Measurements from ENCODE around the gene NET1. TPM values are rescaled to one million over a fixed set of nuclear protein-coding genes. Genes with fewer than 3 reads are reported as not detected.
A peak's percentile ranks its signal among the peaks of the same experiment; 100 is the strongest.

The NET1 gene
- total and polyA plus RNA-seq, 2 experiments from 2014 or later = 62.5 to 96.4 TPM

GRCh38 chr10:5502571-5503476 lies 90.5 kb downstream of the NET1 start:
- Histone ChIP-seq H3K4me2 (no peak overlapping the region), H3K79me2 (no peaks in the 10 kb centered on the region), H3K9me2 (replicated peaks; ENCODE audit: insufficient read depth) (no peaks in the 10 kb centered on the region), H3K4me3 (no peak overlapping the region), H4K20me1 (ENCODE audit: insufficient read depth, poor library complexity, severe bottlenecking) (no peaks in the 10 kb centered on the region), H3K9me3 (ENCODE audit: low read depth) (no peaks in the 10 kb centered on the region), H3K4me1 (ENCODE audit: insufficient read depth) (peaks cover 5% of the 10 kb centered on the region), H3K27me3 (no peaks in the 10 kb centered on the region), H2AFZ (no peak overlapping the region), H3K27ac (no peak overlapping the region), H3K36me3 (replicated peaks; ENCODE audit: insufficient read depth, low read depth) (no peaks in the 10 kb centered on the region)
- 93% methylated on average over 14 of the region's 14 CpGs for WGBS (ENCODE audit: low lambda C conversion rate, missing lambda C conversion rate)
- no peak for DNase-seq (ENCODE audit: low spot score)
- no peak for TF ChIP-seq EZH2 (IDR thresholded peaks at IDR 0.05; ENCODE audit: borderline replicate concordance)
- no peak for TF ChIP-seq CTCF (IDR thresholded peaks at IDR 0.05; ENCODE audit: poor library complexity)
- TF ChIP-seq EZH2phosphoT487 (IDR thresholded peaks at IDR 0.05; ENCODE audit: low read depth, severe bottlenecking, unreplicated experiment) = no peak

- H3K9me2 ChIP-seq (replicated peaks; ENCODE audit: insufficient read depth) = no peaks in the 10 kb centered on the region
- H3K27me3 ChIP-seq = no peaks in the 10 kb centered on the region
- no peak overlapping the region for H3K4me3 ChIP-seq
- TF ChIP-seq CTCF (IDR thresholded peaks at IDR 0.05; ENCODE audit: poor library complexity) = no peak
- TF ChIP-seq EZH2 (IDR thresholded peaks at IDR 0.05; ENCODE audit: borderline replicate concordance) = no peak
- TF ChIP-seq EZH2phosphoT487 (IDR thresholded peaks at IDR 0.05; ENCODE audit: low read depth, severe bottlenecking, unreplicated experiment) = no peak
- H4K20me1 ChIP-seq (ENCODE audit: insufficient read depth, poor library complexity, severe bottlenecking) = no peaks in the 10 kb centered on the region
- H3K9me3 ChIP-seq (ENCODE audit: low read depth) = no peaks in the 10 kb centered on the region
- H3K4me1 ChIP-seq (ENCODE audit: insufficient read depth) = peaks cover 5% of the 10 kb centered on the region
- H3K4me2 ChIP-seq = no peak overlapping the region
- no peak overlapping the region for H3K27ac ChIP-seq
- no peaks in the 10 kb centered on the region for H3K36me3 ChIP-seq (replicated peaks; ENCODE audit: insufficient read depth, low read depth)
- no peaks in the 10 kb centered on the region for H3K79me2 ChIP-seq
- H2AFZ ChIP-seq = no peak overlapping the region
- 71% methylated on average over 3 of the region's 3 CpGs for WGBS (ENCODE audit: low lambda C conversion rate, missing lambda C conversion rate)
- peak; percentile 50 for DNase-seq (ENCODE audit: low spot score)
These were observed 91.1 kb downstream of the NET1 start for GRCh38 chr10:5503477-5503835.

- Histone ChIP-seq H3K79me2 (no peaks in the 10 kb centered on the region), H3K4me3 (no peak overlapping the region), H4K20me1 (ENCODE audit: insufficient read depth, poor library complexity, severe bottlenecking) (no peaks in the 10 kb centered on the region), H3K4me2 (no peak overlapping the region), H3K27me3 (no peaks in the 10 kb centered on the region), H3K27ac (no peak overlapping the region), H2AFZ (no peak overlapping the region), H3K4me1 (ENCODE audit: insufficient read depth) (peaks cover 5% of the 10 kb centered on the region), H3K9me3 (ENCODE audit: low read depth) (no peaks in the 10 kb centered on the region), H3K9me2 (replicated peaks; ENCODE audit: insufficient read depth) (no peaks in the 10 kb centered on the region), H3K36me3 (replicated peaks; ENCODE audit: insufficient read depth, low read depth) (no peaks in the 10 kb centered on the region)
- WGBS (ENCODE audit: low lambda C conversion rate, missing lambda C conversion rate) = 88% methylated on average over 18 of the region's 18 CpGs
- DNase-seq (ENCODE audit: low spot score) = no peak
- TF ChIP-seq CTCF (IDR thresholded peaks at IDR 0.05; ENCODE audit: poor library complexity) (no peak), EZH2 (IDR thresholded peaks at IDR 0.05; ENCODE audit: borderline replicate concordance) (no peak), EZH2phosphoT487 (IDR thresholded peaks at IDR 0.05; ENCODE audit: low read depth, severe bottlenecking, unreplicated experiment) (no peak)
These were observed 92.1 kb downstream of the NET1 start for GRCh38 chr10:5504146-5505072.
